Measurements from ENCODE around the gene PAQR7.

GRCh38 chr1:25890239-25891034 lies 14.9 kb upstream of the PAQR7 start:
- no peak for TF ChIP-seq ETS1 (IDR thresholded peaks at IDR 0.05)
- TF ChIP-seq JUNB (IDR thresholded peaks at IDR 0.05; ENCODE audit: unreplicated experiment), result no peak
- TF ChIP-seq, protein P1, sequence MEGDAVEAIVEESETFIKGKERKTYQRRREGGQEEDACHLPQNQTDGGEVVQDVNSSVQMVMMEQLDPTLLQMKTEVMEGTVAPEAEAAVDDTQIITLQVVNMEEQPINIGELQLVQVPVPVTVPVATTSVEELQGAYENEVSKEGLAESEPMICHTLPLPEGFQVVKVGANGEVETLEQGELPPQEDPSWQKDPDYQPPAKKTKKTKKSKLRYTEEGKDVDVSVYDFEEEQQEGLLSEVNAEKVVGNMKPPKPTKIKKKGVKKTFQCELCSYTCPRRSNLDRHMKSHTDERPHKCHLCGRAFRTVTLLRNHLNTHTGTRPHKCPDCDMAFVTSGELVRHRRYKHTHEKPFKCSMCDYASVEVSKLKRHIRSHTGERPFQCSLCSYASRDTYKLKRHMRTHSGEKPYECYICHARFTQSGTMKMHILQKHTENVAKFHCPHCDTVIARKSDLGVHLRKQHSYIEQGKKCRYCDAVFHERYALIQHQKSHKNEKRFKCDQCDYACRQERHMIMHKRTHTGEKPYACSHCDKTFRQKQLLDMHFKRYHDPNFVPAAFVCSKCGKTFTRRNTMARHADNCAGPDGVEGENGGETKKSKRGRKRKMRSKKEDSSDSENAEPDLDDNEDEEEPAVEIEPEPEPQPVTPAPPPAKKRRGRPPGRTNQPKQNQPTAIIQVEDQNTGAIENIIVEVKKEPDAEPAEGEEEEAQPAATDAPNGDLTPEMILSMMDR (conservative IDR thresholded peaks at IDR 0.05; ENCODE audit: low read depth in 2 of 2), result no peak
- TF ChIP-seq POLR2AphosphoS5 (IDR thresholded peaks at IDR 0.05; ENCODE audit: low read depth), result no peak
- TF ChIP-seq EZH2 (IDR thresholded peaks at IDR 0.05; ENCODE audit: low read depth, unreplicated experiment), result no peak
- TF ChIP-seq NANOG (IDR thresholded peaks at IDR 0.05; ENCODE audit: borderline replicate concordance), result no peak
- TF ChIP-seq REST (IDR thresholded peaks at IDR 0.05; ENCODE audit: unreplicated experiment), result no peak
- TF ChIP-seq EZH2phosphoT487 (IDR thresholded peaks at IDR 0.05; ENCODE audit: unreplicated experiment), result no peak

Measured in GM23338 (cell line).